Endothelial cell (in vitro differentiated cells): Measurements from ENCODE around the gene ATR. TPM values are rescaled to one million over a fixed set of nuclear protein-coding genes. Genes with fewer than 3 reads are reported as not detected.

ENCODE experiments used
- DNase-seq: peaks from one replicate; pipeline ENCODE4 v3.0.0; 2021; ENCODE audit warnings: low spot score
- H3K27ac Mint-ChIP-seq: one replicate; pipeline ENCODE4 v1.8.0; 2021; ENCODE audit warnings: mixed read lengths, inconsistent platforms; ENCODE audit not compliant: unreplicated experiment
- H3K27me3 Mint-ChIP-seq: one replicate; pipeline ENCODE4 v1.8.0; 2021; ENCODE audit warnings: mild to moderate bottlenecking, moderate library complexity, mixed read lengths, inconsistent platforms; ENCODE audit not compliant: unreplicated experiment
- H3K36me3 Mint-ChIP-seq: one replicate; pipeline ENCODE4 v1.8.0; 2021; ENCODE audit warnings: mild to moderate bottlenecking, low read depth, mixed read lengths, inconsistent platforms; ENCODE audit not compliant: unreplicated experiment
- H3K4me1 Mint-ChIP-seq: one replicate; pipeline ENCODE4 v1.8.0; 2021; ENCODE audit warnings: mild to moderate bottlenecking, mixed read lengths, inconsistent platforms; ENCODE audit not compliant: unreplicated experiment
- H3K4me3 Mint-ChIP-seq: one replicate; pipeline ENCODE4 v1.8.0; 2021; ENCODE audit warnings: mild to moderate bottlenecking, mixed read lengths, inconsistent platforms; ENCODE audit not compliant: unreplicated experiment
- H3K9me3 Mint-ChIP-seq: one replicate; pipeline ENCODE4 v1.8.0; 2021; ENCODE audit warnings: mixed read lengths, inconsistent platforms; ENCODE audit not compliant: unreplicated experiment
- total RNA-seq: library from RNA; stranded (reverse); fragmentation: NEBNext Ultra II Directional; extraction: Animal tissue kit (Norgen Biotek cat#: 25700); gene quantifications from one replicate; pipeline ENCODE4 v1.2.1, GENCODE V29; 2021; ENCODE audit not compliant: unreplicated experiment
- TF ChIP-seq, protein P1 (sequence below): fragments of 200-600 bp; sonication (generic); IDR thresholded peaks from one replicate; pipeline ENCODE4 v1.5.0; 2021; ENCODE audit warnings: antibody characterized with exemption; ENCODE audit not compliant: unreplicated experiment

Gene ATR
- total RNA-seq, 1 donor from 2014 or later, result 17.8 TPM

- no peaks in the 10 kb centered on the region for H3K9me3 Mint-ChIP-seq
- peak overlapping the region; percentile 10 for H3K27ac Mint-ChIP-seq
- TF ChIP-seq, protein P1, sequence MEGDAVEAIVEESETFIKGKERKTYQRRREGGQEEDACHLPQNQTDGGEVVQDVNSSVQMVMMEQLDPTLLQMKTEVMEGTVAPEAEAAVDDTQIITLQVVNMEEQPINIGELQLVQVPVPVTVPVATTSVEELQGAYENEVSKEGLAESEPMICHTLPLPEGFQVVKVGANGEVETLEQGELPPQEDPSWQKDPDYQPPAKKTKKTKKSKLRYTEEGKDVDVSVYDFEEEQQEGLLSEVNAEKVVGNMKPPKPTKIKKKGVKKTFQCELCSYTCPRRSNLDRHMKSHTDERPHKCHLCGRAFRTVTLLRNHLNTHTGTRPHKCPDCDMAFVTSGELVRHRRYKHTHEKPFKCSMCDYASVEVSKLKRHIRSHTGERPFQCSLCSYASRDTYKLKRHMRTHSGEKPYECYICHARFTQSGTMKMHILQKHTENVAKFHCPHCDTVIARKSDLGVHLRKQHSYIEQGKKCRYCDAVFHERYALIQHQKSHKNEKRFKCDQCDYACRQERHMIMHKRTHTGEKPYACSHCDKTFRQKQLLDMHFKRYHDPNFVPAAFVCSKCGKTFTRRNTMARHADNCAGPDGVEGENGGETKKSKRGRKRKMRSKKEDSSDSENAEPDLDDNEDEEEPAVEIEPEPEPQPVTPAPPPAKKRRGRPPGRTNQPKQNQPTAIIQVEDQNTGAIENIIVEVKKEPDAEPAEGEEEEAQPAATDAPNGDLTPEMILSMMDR, result no peak
- no peaks in the 10 kb centered on the region for H3K27me3 Mint-ChIP-seq
- H3K4me1 Mint-ChIP-seq, result no peaks in the 10 kb centered on the region
- no peak for DNase-seq
- no peaks in the 10 kb centered on the region for H3K36me3 Mint-ChIP-seq
- H3K4me3 Mint-ChIP-seq, result no peak overlapping the region
Measured at GRCh38 chr3:142495103-142495502, 83.4 kb downstream of the ATR start.

GRCh38 chr3:142492184-142492583, 86.3 kb downstream of the ATR start:
- Mint-ChIP-seq H3K4me3 (no peak overlapping the region), H3K4me1 (peaks cover 9% of the 10 kb centered on the region), H3K27me3 (no peaks in the 10 kb centered on the region), H3K27ac (no peak overlapping the region), H3K36me3 (no peaks in the 10 kb centered on the region), H3K9me3 (no peaks in the 10 kb centered on the region)
- TF ChIP-seq, protein P1, result no peak
- no peak for DNase-seq

- no peak for DNase-seq
- H3K9me3 Mint-ChIP-seq, result no peaks in the 10 kb centered on the region
- TF ChIP-seq, protein P1, result no peak
Measured at GRCh38 chr3:142489572-142490323, 88.8 kb downstream of the ATR start.

DNA sequence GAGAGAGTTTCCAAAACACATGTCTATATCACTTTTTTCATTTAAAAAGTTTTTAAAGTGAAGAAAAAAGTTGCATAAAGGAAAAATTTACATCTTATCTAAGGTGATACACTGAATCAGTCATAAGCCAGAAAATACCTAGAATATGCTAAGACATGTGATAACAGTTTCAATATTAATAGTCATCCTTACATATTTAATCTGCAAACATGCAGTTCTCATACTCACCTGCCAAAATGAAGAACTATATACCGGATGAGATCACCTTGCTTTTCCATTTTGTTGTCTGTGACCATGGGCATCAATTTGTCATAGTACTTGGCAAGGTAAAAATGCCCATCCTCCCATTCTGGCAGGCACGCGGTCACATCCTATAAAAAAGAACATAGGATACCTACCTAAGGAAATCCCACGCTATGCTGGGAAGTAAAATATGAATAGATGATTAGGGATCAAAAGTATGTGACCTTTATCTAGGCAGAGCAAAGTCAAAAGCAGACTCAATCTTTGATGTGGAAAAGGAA, 93.6 kb downstream of the ATR start:
- Mint-ChIP-seq H3K9me3 (peaks cover 5% of the 10 kb centered on the region), H3K27ac (no peak overlapping the region), H3K36me3 (peaks cover 40% of the 10 kb centered on the region), H3K27me3 (peaks cover 2% of the 10 kb centered on the region), H3K4me1 (peaks cover 13% of the 10 kb centered on the region), H3K4me3 (no peak overlapping the region)
- DNase-seq, result no peak
- TF ChIP-seq, protein P1, result no peak

More at GRCh38 chr3:142489572-142490323, 88.8 kb downstream of the ATR start:
- peaks cover 13% of the 10 kb centered on the region for H3K4me1 Mint-ChIP-seq
- H3K36me3 Mint-ChIP-seq, result peaks cover 10% of the 10 kb centered on the region
- H3K27ac Mint-ChIP-seq, result no peak overlapping the region
- H3K4me3 Mint-ChIP-seq, result no peak overlapping the region
- H3K27me3 Mint-ChIP-seq, result no peaks in the 10 kb centered on the region

DNA sequence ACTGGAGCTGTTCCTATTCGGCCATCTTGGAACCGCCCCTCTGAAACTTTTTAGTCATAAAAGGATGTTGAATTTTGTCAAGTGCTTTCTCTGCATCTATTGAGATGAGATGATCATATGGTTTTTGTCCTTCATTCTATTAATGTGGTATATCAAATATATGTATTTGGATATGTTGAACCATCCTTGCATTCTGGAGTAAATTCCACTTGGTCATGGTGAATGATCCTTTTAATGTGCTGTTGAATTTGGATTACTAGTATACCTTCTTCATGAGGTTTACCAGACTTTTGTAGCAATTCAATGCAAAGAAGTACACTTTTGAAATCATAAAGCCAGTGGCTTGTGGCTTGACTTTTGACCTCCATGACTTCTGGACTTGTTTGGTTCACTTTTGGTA, 97.3 kb downstream of the ATR start:
- Mint-ChIP-seq H3K36me3 (peaks cover 49% of the 10 kb centered on the region), H3K9me3 (peaks cover 5% of the 10 kb centered on the region)

More for the DNA sequence above, 97.3 kb downstream of the ATR start:
- Mint-ChIP-seq H3K27me3 (peaks cover 2% of the 10 kb centered on the region), H3K4me3 (peak overlapping the region; percentile 82), H3K4me1 (peaks cover 2% of the 10 kb centered on the region), H3K27ac (no peak overlapping the region)
- DNase-seq, result no peak
- TF ChIP-seq, protein P1, result no peak
